GM12801 (cell line): ENCODE measurements around the gene LMX1B.

Experiments
- TF ChIP-seq, protein P1 (sequence below): IDR thresholded peaks from one replicate; pipeline ENCODE4 v1.5.1; 2011; ENCODE audit warnings: control low read depth; ENCODE audit not compliant: insufficient read length; ENCODE audit errors: extremely low read depth

The LMX1B gene

GRCh38 chr9:126673689-126674364 is 60.1 kb downstream of the LMX1B start:
- TF ChIP-seq, protein P1, sequence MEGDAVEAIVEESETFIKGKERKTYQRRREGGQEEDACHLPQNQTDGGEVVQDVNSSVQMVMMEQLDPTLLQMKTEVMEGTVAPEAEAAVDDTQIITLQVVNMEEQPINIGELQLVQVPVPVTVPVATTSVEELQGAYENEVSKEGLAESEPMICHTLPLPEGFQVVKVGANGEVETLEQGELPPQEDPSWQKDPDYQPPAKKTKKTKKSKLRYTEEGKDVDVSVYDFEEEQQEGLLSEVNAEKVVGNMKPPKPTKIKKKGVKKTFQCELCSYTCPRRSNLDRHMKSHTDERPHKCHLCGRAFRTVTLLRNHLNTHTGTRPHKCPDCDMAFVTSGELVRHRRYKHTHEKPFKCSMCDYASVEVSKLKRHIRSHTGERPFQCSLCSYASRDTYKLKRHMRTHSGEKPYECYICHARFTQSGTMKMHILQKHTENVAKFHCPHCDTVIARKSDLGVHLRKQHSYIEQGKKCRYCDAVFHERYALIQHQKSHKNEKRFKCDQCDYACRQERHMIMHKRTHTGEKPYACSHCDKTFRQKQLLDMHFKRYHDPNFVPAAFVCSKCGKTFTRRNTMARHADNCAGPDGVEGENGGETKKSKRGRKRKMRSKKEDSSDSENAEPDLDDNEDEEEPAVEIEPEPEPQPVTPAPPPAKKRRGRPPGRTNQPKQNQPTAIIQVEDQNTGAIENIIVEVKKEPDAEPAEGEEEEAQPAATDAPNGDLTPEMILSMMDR = no peak

DNA sequence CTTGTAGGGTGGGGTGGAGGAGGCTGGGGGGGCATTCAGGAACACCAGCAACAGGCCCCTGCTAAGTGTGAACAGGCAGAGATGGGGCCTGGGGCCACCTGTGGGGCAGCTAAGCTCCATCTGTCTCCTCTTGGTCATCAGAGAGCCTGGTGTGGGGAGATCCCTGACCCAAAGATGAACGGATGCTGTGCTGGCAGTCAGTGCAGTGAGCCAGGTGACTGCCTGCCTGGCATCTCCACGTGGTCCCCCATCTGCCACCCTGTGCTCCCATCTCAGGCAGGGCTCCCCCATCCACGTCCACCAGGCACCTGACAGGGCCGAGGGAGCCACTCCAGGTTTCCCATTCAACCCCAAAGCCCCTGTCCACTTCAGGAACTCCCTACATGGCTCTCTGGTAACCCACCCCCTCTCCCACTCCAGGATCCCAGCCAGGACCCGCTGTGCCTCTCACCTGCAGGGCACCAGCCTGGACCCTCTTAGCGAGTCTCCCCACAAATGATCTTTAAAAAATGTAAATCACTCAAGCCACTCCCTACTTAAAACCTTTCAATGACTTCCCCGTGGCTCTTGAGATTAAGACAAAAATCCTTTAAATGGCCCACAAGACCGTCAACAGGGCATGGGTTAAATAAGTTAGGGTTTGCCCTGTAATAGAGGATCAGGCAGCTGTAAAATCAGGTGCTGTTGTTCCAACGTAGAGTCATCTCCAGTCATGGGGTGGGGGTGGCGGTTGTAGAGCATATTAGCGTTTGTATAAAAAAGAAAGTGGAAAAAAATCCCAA is 60.8 kb downstream of the LMX1B start:
- TF ChIP-seq, protein P1 = no peak

DNA sequence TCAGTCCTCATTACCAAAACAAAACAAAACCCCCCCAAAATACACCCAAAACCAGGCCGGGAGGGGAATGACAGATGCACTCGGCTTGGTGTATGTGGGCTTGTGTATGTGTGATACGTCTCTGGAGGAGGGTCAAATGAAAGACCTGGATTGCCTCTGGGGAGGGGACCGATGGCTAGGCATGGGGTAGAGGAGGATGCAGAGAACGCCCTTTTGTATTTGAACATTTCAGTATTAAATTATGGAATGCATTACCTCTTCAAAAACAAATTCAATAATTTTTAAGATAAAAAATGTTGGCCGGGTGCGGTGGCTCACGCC is 61.4 kb downstream of the LMX1B start:
- TF ChIP-seq, protein P1 = no peak

- TF ChIP-seq, protein P1 = no peak
Measured at GRCh38 chr9:126676102-126676684, 62.5 kb downstream of the LMX1B start.

- TF ChIP-seq, protein P1 = no peak
Measured at GRCh38 chr9:126676685-126677143, 63.0 kb downstream of the LMX1B start.

- TF ChIP-seq, protein P1 = no peak
Measured at GRCh38 chr9:126677188-126678084, 63.7 kb downstream of the LMX1B start.

DNA sequence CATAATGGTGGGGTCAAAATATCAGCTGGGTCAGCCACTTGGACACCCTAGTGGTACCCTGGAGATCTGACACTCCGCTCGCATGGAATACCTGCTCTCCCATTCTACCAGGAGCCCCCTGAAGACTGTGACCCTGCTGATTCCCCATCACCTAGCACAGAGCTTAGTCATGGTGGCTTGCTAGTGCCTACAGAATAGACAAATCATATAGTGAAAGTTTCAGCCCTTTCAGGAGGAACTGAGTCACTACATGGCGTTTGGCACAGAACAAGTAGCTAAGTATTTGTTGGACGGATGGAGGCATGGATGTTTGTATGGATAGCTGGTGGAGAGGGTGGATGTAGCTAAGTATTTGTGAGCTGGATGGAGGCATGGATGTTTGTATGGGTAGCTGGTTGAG is 65.3 kb downstream of the LMX1B start:
- TF ChIP-seq, protein P1 = no peak
